Transverse colon (tissue), 4 donors: ENCODE measurements around the gene FBXO44.

Source experiments
- EP300 ChIP-seq: sonication (generic); formaldehyde crosslinking; IDR thresholded peaks from one replicate; pipeline ENCODE4 v1.6.1; 2017; ENCODE audit warnings: antibody characterized with exemption, low read depth
- POLR2A ChIP-seq: fragments of 450-650 bp; IDR thresholded peaks from one replicate; pipeline ENCODE4 v1.6.1; 2016; ENCODE audit warnings: antibody characterized with exemption, mild to moderate bottlenecking, moderate library complexity
- POLR2AphosphoS5 ChIP-seq, 3 donors: sonication (generic); formaldehyde crosslinking; IDR thresholded peaks; one replicate each; pipeline ENCODE4 v1.6.1; 2016; ENCODE audit warnings: antibody characterized with exemption in 3 of 3
- TF ChIP-seq, protein P1 (sequence below), 5 experiments: fragments of 200-600 bp in 3 of 5; fragments of 450-650 bp in 2 of 5; sonication (generic) in 3 of 5; IDR thresholded peaks; 1 replicate in 2 of 5; 2 replicates in 3 of 5; pipeline ENCODE4 v1.5.1; 2016 to 2017; ENCODE audit warnings: antibody characterized with exemption in 5 of 5, inconsistent platforms in 3 of 5, mild to moderate bottlenecking in 2 of 5, moderate library complexity in 1 of 5

DNA sequence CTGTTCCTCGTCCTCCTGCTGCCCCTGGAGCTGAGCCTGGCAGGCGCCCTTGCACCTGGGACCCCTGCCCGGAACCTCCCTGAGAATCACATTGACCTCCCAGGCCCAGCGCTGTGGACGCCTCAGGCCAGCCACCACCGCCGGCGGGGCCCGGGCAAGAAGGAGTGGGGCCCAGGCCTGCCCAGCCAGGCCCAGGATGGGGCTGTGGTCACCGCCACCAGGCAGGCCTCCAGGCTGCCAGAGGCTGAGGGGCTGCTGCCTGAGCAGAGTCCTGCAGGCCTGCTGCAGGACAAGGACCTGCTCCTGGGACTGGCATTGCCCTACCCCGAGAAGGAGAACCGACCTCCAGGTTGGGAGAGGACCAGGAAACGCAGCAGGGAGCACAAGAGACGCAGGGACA is 51.6 kb downstream of the FBXO44 start:
- no peak for TF ChIP-seq EP300
- TF ChIP-seq, protein P1, sequence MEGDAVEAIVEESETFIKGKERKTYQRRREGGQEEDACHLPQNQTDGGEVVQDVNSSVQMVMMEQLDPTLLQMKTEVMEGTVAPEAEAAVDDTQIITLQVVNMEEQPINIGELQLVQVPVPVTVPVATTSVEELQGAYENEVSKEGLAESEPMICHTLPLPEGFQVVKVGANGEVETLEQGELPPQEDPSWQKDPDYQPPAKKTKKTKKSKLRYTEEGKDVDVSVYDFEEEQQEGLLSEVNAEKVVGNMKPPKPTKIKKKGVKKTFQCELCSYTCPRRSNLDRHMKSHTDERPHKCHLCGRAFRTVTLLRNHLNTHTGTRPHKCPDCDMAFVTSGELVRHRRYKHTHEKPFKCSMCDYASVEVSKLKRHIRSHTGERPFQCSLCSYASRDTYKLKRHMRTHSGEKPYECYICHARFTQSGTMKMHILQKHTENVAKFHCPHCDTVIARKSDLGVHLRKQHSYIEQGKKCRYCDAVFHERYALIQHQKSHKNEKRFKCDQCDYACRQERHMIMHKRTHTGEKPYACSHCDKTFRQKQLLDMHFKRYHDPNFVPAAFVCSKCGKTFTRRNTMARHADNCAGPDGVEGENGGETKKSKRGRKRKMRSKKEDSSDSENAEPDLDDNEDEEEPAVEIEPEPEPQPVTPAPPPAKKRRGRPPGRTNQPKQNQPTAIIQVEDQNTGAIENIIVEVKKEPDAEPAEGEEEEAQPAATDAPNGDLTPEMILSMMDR (IDR thresholded peaks at IDR 0.05) = no peak
- TF ChIP-seq POLR2A = no peak
- TF ChIP-seq POLR2AphosphoS5 (IDR thresholded peaks at IDR 0.05) = no peak
